GM23338 (cell line): ENCODE measurements around the gene PKNOX2.

ENCODE experiments used
- CREB1 ChIP-seq: fragments of 250-450 bp; sonication (Bioruptor Pico); IDR thresholded peaks from 2 replicates; pipeline ENCODE4 v1.5.0; 2020; ENCODE audit warnings: low read depth, mild to moderate bottlenecking, moderate library complexity
- CTCF ChIP-seq, 2 experiments: fragments of 200-600 bp in 1 of 2; sonication (generic) in 1 of 2; conservative IDR thresholded peaks; 2 replicates each; pipeline versions ENCODE4 v1.5.1 to v1.6.1; 2016 to 2017; ENCODE audit warnings: antibody characterized with exemption in 2 of 2, low read depth in 2 of 2, mild to moderate bottlenecking in 2 of 2, moderate library complexity in 1 of 2
- EZH2phosphoT487 ChIP-seq: fragments of 200-600 bp; sonication (generic); IDR thresholded peaks from one replicate; pipeline ENCODE4 v1.8.1; 2018; ENCODE audit warnings: antibody characterized with exemption; ENCODE audit not compliant: unreplicated experiment
- JUNB ChIP-seq: IDR thresholded peaks from one replicate; pipeline ENCODE4 v1.6.1; 2016; ENCODE audit warnings: antibody characterized with exemption; ENCODE audit not compliant: unreplicated experiment
- NANOG ChIP-seq: IDR thresholded peaks from 2 replicates; pipeline ENCODE4 v1.6.1; 2016; ENCODE audit warnings: antibody characterized with exemption, borderline replicate concordance
- POLR2AphosphoS5 ChIP-seq: IDR thresholded peaks from 2 replicates; pipeline ENCODE4 v1.6.1; 2016; ENCODE audit warnings: antibody characterized with exemption, low read depth
- REST ChIP-seq: IDR thresholded peaks from one replicate; pipeline ENCODE4 v1.6.1; 2018; ENCODE audit warnings: antibody characterized with exemption; ENCODE audit not compliant: unreplicated experiment

GRCh38 chr11:125465255-125465654 is 300.7 kb downstream of the PKNOX2 start:
- no peak for TF ChIP-seq NANOG
- no peak for TF ChIP-seq CTCF (conservative IDR thresholded peaks at IDR 0.05; ENCODE audit: low read depth in 2 of 2)
- TF ChIP-seq POLR2AphosphoS5, result no peak
- no peak for TF ChIP-seq EZH2phosphoT487
- no peak for TF ChIP-seq REST
- TF ChIP-seq CREB1, result no peak
- no peak for TF ChIP-seq JUNB
